Colonic mucosa (tissue), 4 donors: Measurements from ENCODE around the gene BRD7. TPM values are rescaled to one million over a fixed set of nuclear protein-coding genes. Genes with fewer than 3 reads are reported as not detected.

Experiments
- DNase-seq: peaks from one replicate; pipeline ENCODE4 v3.0.0-alpha.2; 2020
- H3K27ac ChIP-seq: fragments of 200-600 bp; one replicate; pipeline ENCODE4 v1.8.0; 2021
- H3K27me3 ChIP-seq: fragments of 200-600 bp; one replicate; pipeline ENCODE4 v1.8.0; 2021
- H3K36me3 ChIP-seq: fragments of 200-600 bp; one replicate; pipeline ENCODE4 v1.8.0; 2021
- H3K4me1 ChIP-seq: fragments of 200-600 bp; one replicate; pipeline ENCODE4 v1.8.0; 2021; ENCODE audit warnings: mild to moderate bottlenecking
- H3K4me3 ChIP-seq: fragments of 200-600 bp; one replicate; pipeline ENCODE4 v1.8.0; 2021
- H3K9ac ChIP-seq, 2 donors: one replicate each; pipeline ENCODE4 v1.7.0; 2013; ENCODE audit warnings: control low read depth in 2 of 2, low read depth in 2 of 2, low read length in 2 of 2
- H3K9me3 ChIP-seq: fragments of 200-600 bp; one replicate; pipeline ENCODE4 v1.8.0; 2021
- CTCF ChIP-seq: fragments of 200-600 bp; IDR thresholded peaks from one replicate; pipeline ENCODE4 v1.8.0; 2022; ENCODE audit warnings: antibody characterized with exemption, mild to moderate bottlenecking
- intact Hi-C: fragments of 100-400 bp; cut with DNase I; formaldehyde crosslinking; loops from one replicate; pipeline ENCODE4 v1.14.1; 2022
- total RNA-seq, 2 donors: library from RNA; stranded (reverse); fragmentation: NEBNext Ultra II Directional in 1 of 2; extraction: Animal tissue kit (Norgen Biotek cat#: 25700) in 1 of 2; gene quantifications; one replicate each; pipeline ENCODE4 v1.2.1, GENCODE V29; 2021
- donor health status: healthy.
- donor health status: DM: no; HTN: no; CAD: no.
- donor health status: DM: no; HTN: no; CAD: no.

BRD7 gene
- total RNA-seq, 2 donors from 2014 or later = 69.9 to 76.3 TPM

DNA sequence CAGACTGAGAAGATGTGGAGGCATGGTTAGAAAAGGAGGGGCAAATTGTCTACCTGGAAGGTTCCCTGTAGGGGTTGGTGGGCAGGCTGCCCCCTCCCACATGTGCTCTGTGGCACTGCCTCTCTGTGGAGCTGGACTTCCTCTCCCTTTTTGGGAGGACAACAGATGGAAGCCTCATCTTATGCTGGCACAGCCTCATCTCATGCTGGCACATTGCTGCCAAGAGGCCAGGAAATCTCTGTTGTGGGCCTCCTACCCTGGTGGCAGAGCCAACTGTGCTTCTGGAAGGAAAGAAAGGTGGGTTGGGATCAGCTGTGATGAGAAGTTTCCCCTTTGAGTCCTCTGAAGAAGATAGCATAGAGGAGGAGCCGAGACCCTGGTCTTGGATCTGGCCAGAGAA lies 19.7 kb upstream of the BRD7 start:
- Histone ChIP-seq H3K9ac (no peak overlapping the region), H3K27me3 (no peaks in the 10 kb centered on the region), H3K4me3 (no peak overlapping the region), H3K27ac (no peak overlapping the region), H3K36me3 (no peaks in the 10 kb centered on the region), H3K4me1 (no peaks in the 10 kb centered on the region), H3K9me3 (no peaks in the 10 kb centered on the region)
- TF ChIP-seq CTCF = no peak
- DNase-seq = no peak
- intact Hi-C loops = no loop called here

GRCh38 chr16:50386774-50387173 lies 18.0 kb upstream of the BRD7 start:
- Histone ChIP-seq H3K9ac (no peak overlapping the region), H3K4me3 (no peak overlapping the region), H3K9me3 (no peaks in the 10 kb centered on the region), H3K4me1 (no peaks in the 10 kb centered on the region), H3K27me3 (no peaks in the 10 kb centered on the region), H3K36me3 (no peaks in the 10 kb centered on the region), H3K27ac (no peak overlapping the region)
- DNase-seq = no peak
- intact Hi-C loops = no loop called here
- no peak for TF ChIP-seq CTCF

DNA sequence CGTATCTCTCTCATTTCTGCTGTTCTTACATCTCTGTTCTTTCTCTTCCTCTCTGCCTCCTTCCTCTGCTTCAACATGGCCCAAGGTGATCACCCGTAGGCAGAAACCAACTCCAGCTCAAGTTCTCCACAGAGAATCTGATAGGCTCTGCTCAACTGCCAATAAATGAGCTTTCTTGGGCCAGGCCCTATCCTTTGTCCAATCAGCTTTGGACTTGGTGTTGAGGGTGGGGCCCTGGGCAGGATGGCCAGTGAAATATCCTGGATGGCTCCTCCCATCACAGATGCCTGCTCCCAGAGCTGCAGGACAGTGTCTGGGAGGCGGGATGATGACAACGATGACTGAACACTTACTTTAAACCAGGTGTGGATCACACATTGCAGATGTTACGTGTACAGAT lies 17.4 kb upstream of the BRD7 start:
- no peak overlapping the region for H3K9ac ChIP-seq
- H3K4me3 ChIP-seq = no peak overlapping the region
- H3K4me1 ChIP-seq = no peaks in the 10 kb centered on the region
- no peaks in the 10 kb centered on the region for H3K9me3 ChIP-seq
- no peak overlapping the region for H3K27ac ChIP-seq
- no peaks in the 10 kb centered on the region for H3K27me3 ChIP-seq
- no peak for DNase-seq
- no peak for TF ChIP-seq CTCF
- intact Hi-C loops = no loop called here
- no peaks in the 10 kb centered on the region for H3K36me3 ChIP-seq

DNA sequence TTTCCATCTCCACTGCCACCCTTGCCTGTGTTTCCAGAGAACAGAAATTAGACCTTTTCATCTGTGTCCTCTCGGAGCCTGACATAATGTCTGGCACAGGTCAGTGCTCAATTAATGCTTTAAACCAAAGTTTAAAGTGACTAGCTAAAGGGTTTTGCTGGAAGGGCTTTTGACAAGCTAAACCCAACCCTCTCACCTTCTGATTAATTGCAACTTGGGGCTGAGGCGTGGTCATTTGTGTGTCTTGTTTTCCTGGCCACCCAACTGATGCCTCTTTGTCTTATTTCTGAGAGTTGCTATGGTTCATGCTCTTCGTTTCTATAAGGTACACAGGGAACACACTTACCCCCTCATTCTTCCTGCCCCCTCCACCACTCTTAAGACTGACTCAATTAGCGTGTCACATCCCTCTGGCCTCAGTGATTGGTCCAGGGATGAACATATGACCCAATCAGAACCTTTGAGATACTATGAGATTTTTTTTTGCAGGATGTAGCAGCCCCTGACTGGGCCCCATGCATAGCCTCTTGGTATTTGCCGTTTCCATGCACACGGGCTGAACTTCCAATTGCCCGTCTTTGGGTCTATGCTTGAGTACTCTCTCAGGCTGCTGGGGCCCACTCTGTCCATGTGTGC lies 15.8 kb upstream of the BRD7 start:
- intact Hi-C loops = no loop called here
- H3K36me3 ChIP-seq = no peaks in the 10 kb centered on the region

DNA sequence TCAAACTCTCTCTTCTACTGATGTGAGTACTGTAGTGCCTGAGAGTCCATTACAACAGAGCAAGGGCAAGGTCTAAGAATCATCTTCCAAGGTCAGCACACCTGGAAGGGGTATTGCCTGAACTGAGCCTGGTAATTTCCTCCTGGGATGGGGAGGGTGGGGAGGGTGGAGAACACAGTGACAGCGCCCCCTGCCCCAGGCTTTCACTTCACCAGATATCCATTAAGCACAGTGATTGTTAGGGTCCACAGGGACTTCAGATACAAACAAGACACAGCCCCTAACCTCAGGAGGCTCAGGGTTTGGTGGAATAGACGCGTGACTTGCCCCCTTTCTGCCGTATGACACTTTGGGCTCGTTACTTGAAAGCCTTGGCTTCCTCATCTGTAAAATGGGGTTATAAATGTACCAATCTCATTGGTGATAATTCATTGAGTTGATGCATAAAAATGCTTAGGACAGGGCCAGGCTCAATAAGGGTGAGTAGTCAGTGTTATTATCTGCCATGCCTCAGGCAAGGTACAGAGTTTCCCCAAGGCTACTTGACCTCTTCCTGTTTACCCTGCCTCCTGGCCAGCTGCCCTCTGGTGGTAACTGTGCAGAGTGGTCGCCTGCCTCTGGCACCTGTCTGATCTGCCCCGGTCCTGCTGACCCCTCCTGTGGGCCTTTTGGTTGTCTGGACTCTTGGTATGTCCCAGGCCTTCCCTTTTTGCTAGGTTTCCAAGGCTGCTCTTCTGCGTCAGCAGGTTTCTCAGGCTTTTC lies 13.1 kb upstream of the BRD7 start:
- Histone ChIP-seq H3K36me3 (no peaks in the 10 kb centered on the region), H3K27me3 (no peaks in the 10 kb centered on the region), H3K9me3 (no peaks in the 10 kb centered on the region), H3K9ac (no peak overlapping the region), H3K27ac (no peak overlapping the region), H3K4me1 (no peaks in the 10 kb centered on the region), H3K4me3 (no peak overlapping the region)
- no peak for DNase-seq
- no peak for TF ChIP-seq CTCF
- intact Hi-C loops = no loop called here

More for the DNA sequence above, 15.8 kb upstream of the BRD7 start:
- no peak for TF ChIP-seq CTCF
- H3K9me3 ChIP-seq = no peaks in the 10 kb centered on the region
- H3K9ac ChIP-seq = no peak overlapping the region
- H3K27ac ChIP-seq = no peak overlapping the region
- no peaks in the 10 kb centered on the region for H3K4me1 ChIP-seq
- no peak for DNase-seq
- H3K4me3 ChIP-seq = no peak overlapping the region
- H3K27me3 ChIP-seq = no peaks in the 10 kb centered on the region
